H9 (cell line): ENCODE data around the gene YEATS2. TPM values are rescaled to one million over a fixed set of nuclear protein-coding genes. Genes with fewer than 3 reads are reported as not detected.

ENCODE experiments used
- DNase-seq: peaks from one replicate; pipeline ENCODE4 v3.0.0-alpha.2; 2017
- H2AFZ ChIP-seq: one replicate; pipeline ENCODE4 v1.6.1; 2013; ENCODE audit warnings: mild to moderate bottlenecking, low read length, control low read depth, moderate library complexity
- H2AK5ac ChIP-seq: 2 replicates; pipeline ENCODE4 v1.6.1; 2013; ENCODE audit warnings: low read length, control low read depth, mixed read lengths; ENCODE audit not compliant: insufficient read length
- H2BK120ac ChIP-seq: one replicate; pipeline ENCODE4 v1.6.1; 2013; ENCODE audit warnings: low read depth, mild to moderate bottlenecking, low read length, control low read depth, inconsistent platforms; ENCODE audit not compliant: poor library complexity, severe bottlenecking
- H2BK12ac ChIP-seq: 2 replicates; pipeline ENCODE4 v1.6.1; 2013; ENCODE audit warnings: low read length, control low read depth, mixed read lengths, low read depth; ENCODE audit not compliant: insufficient read length
- H2BK15ac ChIP-seq: 2 replicates; pipeline ENCODE4 v1.6.1; 2013; ENCODE audit warnings: low read depth, low read length, control low read depth
- H2BK20ac ChIP-seq: one replicate; pipeline ENCODE4 v1.6.1; 2013; ENCODE audit warnings: low read depth, mild to moderate bottlenecking, low read length, control low read depth, inconsistent platforms; ENCODE audit not compliant: poor library complexity, severe bottlenecking
- H2BK5ac ChIP-seq: 2 replicates; pipeline ENCODE4 v1.6.1; 2013; ENCODE audit warnings: low read length, control low read depth, mixed read lengths; ENCODE audit not compliant: insufficient read length
- H3K14ac ChIP-seq: 2 replicates; pipeline ENCODE4 v1.6.1; 2013; ENCODE audit warnings: low read length, control low read depth; ENCODE audit not compliant: insufficient read depth
- H3K18ac ChIP-seq: 2 replicates; pipeline ENCODE4 v1.6.1; 2013; ENCODE audit warnings: low read depth, mild to moderate bottlenecking, mixed read lengths, low read length, control low read depth; ENCODE audit not compliant: insufficient read length
- H3K23ac ChIP-seq: 2 replicates; pipeline ENCODE4 v1.6.1; 2013; ENCODE audit warnings: low read length, control low read depth, mixed read lengths, low read depth; ENCODE audit not compliant: insufficient read length
- H3K23me2 ChIP-seq: 2 replicates; pipeline ENCODE4 v1.6.1; 2013; ENCODE audit warnings: low read depth, mild to moderate bottlenecking, mixed read lengths, low read length, control low read depth; ENCODE audit not compliant: insufficient read length, poor library complexity, severe bottlenecking
- H3K27ac ChIP-seq: 2 replicates; pipeline ENCODE4 v1.5.1; 2013; ENCODE audit warnings: low read length, control low read depth, mixed read lengths, low read depth; ENCODE audit not compliant: insufficient read length
- H3K27me3 ChIP-seq: 2 replicates; pipeline ENCODE4 v1.6.1; 2013; ENCODE audit warnings: low read length, control low read depth, inconsistent platforms; ENCODE audit not compliant: insufficient read depth
- H3K4ac ChIP-seq: 2 replicates; pipeline ENCODE4 v1.6.1; 2013; ENCODE audit warnings: low read depth, mild to moderate bottlenecking, control low read depth, inconsistent platforms, low read length, moderate library complexity
- H3K4me1 ChIP-seq: 2 replicates; pipeline ENCODE4 v1.6.1; 2013; ENCODE audit warnings: low read length, control low read depth, inconsistent platforms; ENCODE audit not compliant: insufficient read depth
- H3K4me2 ChIP-seq: 2 replicates; pipeline ENCODE4 v1.6.1; 2013; ENCODE audit warnings: low read length, control low read depth, mixed read lengths; ENCODE audit not compliant: insufficient read length, insufficient read depth
- H3K56ac ChIP-seq: 2 replicates; pipeline ENCODE4 v1.6.1; 2013; ENCODE audit warnings: low read depth, mild to moderate bottlenecking, mixed read lengths, low read length, control low read depth; ENCODE audit not compliant: insufficient read length
- H3K79me1 ChIP-seq: 2 replicates; pipeline ENCODE4 v1.6.1; 2013; ENCODE audit warnings: low read depth, mild to moderate bottlenecking, moderate library complexity, low read length, control low read depth, inconsistent platforms; ENCODE audit not compliant: insufficient read depth, poor library complexity, severe bottlenecking
- H3K79me2 ChIP-seq: 2 replicates; pipeline ENCODE4 v1.6.1; 2013; ENCODE audit warnings: low read length, control low read depth, inconsistent platforms; ENCODE audit not compliant: insufficient read depth
- H3K9ac ChIP-seq: 2 replicates; pipeline ENCODE4 v1.6.1; 2013; ENCODE audit warnings: low read length, control low read depth, mixed read lengths; ENCODE audit not compliant: insufficient read length; ENCODE audit errors: extremely low read depth
- H3K9me3 ChIP-seq: one replicate; pipeline ENCODE4 v1.6.1; 2013; ENCODE audit warnings: low read depth, low read length, inconsistent platforms; ENCODE audit not compliant: control insufficient read depth
- H3T11ph ChIP-seq: one replicate; pipeline ENCODE4 v1.6.1; 2013; ENCODE audit warnings: mild to moderate bottlenecking, low read length, control low read depth, inconsistent platforms
- H4K20me1 ChIP-seq: one replicate; pipeline ENCODE4 v1.6.1; 2013; ENCODE audit not compliant: control insufficient read depth, insufficient read length, insufficient read depth
- H4K5ac ChIP-seq: 2 replicates; pipeline ENCODE4 v1.6.1; 2013; ENCODE audit warnings: low read depth, mild to moderate bottlenecking, mixed read lengths, low read length, control low read depth; ENCODE audit not compliant: insufficient read length
- H4K8ac ChIP-seq: replicated peaks from 2 replicates; pipeline ENCODE4 v1.6.1; 2013; ENCODE audit warnings: low read length, control low read depth, mixed read lengths, low read depth; ENCODE audit not compliant: insufficient read length
- H4K91ac ChIP-seq: 2 replicates; pipeline ENCODE4 v1.6.1; 2013; ENCODE audit warnings: low read depth, mild to moderate bottlenecking, moderate library complexity, mixed read lengths, low read length, control low read depth; ENCODE audit not compliant: insufficient read length
- H3K27ac Mint-ChIP-seq, 3 experiments: 2 replicates in 2 of 3; 3 replicates in 1 of 3; pipeline ENCODE4 v1.8.0; 2020 to 2021; ENCODE audit warnings: mixed read lengths in 3 of 3, mild to moderate bottlenecking in 1 of 3, moderate library complexity in 1 of 3
- H3K27me3 Mint-ChIP-seq: 2 replicates; pipeline ENCODE4 v1.8.0; 2021; ENCODE audit warnings: low read depth, mild to moderate bottlenecking, moderate library complexity, mixed read lengths
- H3K36me3 Mint-ChIP-seq, 3 experiments: 2 replicates in 2 of 3; 3 replicates in 1 of 3; pipeline ENCODE4 v1.8.0; 2020 to 2021; ENCODE audit warnings: low read depth in 3 of 3, mixed read lengths in 3 of 3; ENCODE audit not compliant: insufficient read depth in 1 of 3
- H3K4me1 Mint-ChIP-seq, 2 experiments: 2 replicates each; pipeline ENCODE4 v1.8.0; 2020; ENCODE audit warnings: mixed read lengths in 2 of 2
- H3K4me3 Mint-ChIP-seq, 2 experiments: 2 replicates in 1 of 2; 3 replicates in 1 of 2; pipeline ENCODE4 v1.8.0; 2020 to 2021; ENCODE audit warnings: mild to moderate bottlenecking in 2 of 2, mixed read lengths in 2 of 2, moderate library complexity in 1 of 2
- H3K9me3 Mint-ChIP-seq, 2 experiments: 2 replicates in 1 of 2; 3 replicates in 1 of 2; pipeline ENCODE4 v1.8.0; 2020; ENCODE audit warnings: mild to moderate bottlenecking in 2 of 2, mixed read lengths in 2 of 2, moderate library complexity in 1 of 2
- WGBS: extraction: QIAGEN DNeasy Blood & Tissue Kit; methylation state at CpG from one replicate; pipeline ENCODE4 v1.1.7; 2013; ENCODE audit warnings: missing lambda C conversion rate, low lambda C conversion rate, mixed read lengths; ENCODE audit not compliant: insufficient read length; ENCODE audit errors: extremely low coverage; 5-methylcytosine and 5-hydroxymethylcytosine counted together
- total RNA-seq: library from RNA; stranded (reverse); gene quantifications from 2 replicates; pipeline ENCODE4 v1.2.1, GENCODE V29; 2021
- TF ChIP-seq, protein P1 (sequence below): fragments of 200-600 bp; sonication (generic); conservative IDR thresholded peaks from 3 replicates; pipeline ENCODE4 v1.8.0; 2021; ENCODE audit warnings: antibody characterized with exemption, mild to moderate bottlenecking

The YEATS2 gene
- total RNA-seq, 1 experiment from 2014 or later, result 40.3 TPM

DNA sequence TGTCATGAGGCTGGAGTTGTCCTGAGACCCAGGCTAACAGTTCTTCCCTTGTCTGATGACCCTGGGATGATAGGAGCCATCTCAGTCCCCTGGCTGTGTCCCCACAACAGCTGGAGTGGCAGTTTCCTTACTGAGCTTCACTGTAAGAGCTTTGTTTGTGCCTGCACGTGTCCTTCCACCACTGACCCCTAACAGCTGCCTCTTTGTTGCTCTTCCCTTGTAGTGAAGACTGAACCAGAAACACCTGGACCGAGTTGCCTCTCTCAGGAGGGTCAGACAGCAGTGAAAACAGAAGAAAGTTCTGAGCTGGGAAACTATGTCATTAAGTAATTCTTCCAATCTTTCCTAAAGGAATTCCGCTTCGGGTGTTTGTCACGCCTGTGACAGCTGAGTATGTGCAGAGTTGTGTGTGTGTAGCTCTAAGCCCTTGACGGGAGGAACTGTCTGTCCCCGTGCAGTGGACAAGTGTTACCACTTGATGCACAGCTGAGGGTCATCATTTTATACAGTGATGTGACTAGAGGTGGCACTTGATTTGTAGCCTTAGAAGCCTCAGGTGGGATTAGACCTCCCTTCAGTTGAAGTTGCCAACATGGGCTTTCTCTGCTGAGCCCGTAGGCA is 102.8 kb downstream of the YEATS2 start:
- no peak for DNase-seq
- no peak overlapping the region for H3T11ph ChIP-seq
- Mint-ChIP-seq H3K4me3 (no peak overlapping the region), H3K9me3 (no peaks in the 10 kb centered on the region), H3K4me1 (no peaks in the 10 kb centered on the region), H3K36me3 (peaks cover 34 to 88% (median 81%) of the 10 kb centered on the region in 3 experiments), H3K27ac (peak overlapping the region in 1 of 3 experiments; percentile 77; a peak in 1 of 7 replicates), H3K27me3 (no peaks in the 10 kb centered on the region; the same call in 1 of the 2 replicates)
- WGBS, result no CpG with 5 or more reads among the region's 8 CpGs
- H3K9ac ChIP-seq, result no peak overlapping the region
- no peak overlapping the region for H4K91ac ChIP-seq
- no peak overlapping the region for H3K18ac ChIP-seq
- H3K79me1 ChIP-seq, result no peaks in the 10 kb centered on the region
- no peaks in the 10 kb centered on the region for H4K20me1 ChIP-seq
- no peak overlapping the region for H2BK15ac ChIP-seq
- no peaks in the 10 kb centered on the region for H3K79me2 ChIP-seq
- no peak overlapping the region for H3K27ac ChIP-seq
- H3K23me2 ChIP-seq, result no peaks in the 10 kb centered on the region
- H3K9me3 ChIP-seq, result no peaks in the 10 kb centered on the region
- H2BK5ac ChIP-seq, result no peak overlapping the region
- no peak overlapping the region for H3K23ac ChIP-seq
- H2BK12ac ChIP-seq, result no peak overlapping the region
- no peak overlapping the region for H2BK20ac ChIP-seq
- no peak overlapping the region for H4K8ac ChIP-seq
- no peak overlapping the region for H3K56ac ChIP-seq
- no peaks in the 10 kb centered on the region for H3K4me1 ChIP-seq
- no peak overlapping the region for H2AFZ ChIP-seq
- TF ChIP-seq, protein P1, sequence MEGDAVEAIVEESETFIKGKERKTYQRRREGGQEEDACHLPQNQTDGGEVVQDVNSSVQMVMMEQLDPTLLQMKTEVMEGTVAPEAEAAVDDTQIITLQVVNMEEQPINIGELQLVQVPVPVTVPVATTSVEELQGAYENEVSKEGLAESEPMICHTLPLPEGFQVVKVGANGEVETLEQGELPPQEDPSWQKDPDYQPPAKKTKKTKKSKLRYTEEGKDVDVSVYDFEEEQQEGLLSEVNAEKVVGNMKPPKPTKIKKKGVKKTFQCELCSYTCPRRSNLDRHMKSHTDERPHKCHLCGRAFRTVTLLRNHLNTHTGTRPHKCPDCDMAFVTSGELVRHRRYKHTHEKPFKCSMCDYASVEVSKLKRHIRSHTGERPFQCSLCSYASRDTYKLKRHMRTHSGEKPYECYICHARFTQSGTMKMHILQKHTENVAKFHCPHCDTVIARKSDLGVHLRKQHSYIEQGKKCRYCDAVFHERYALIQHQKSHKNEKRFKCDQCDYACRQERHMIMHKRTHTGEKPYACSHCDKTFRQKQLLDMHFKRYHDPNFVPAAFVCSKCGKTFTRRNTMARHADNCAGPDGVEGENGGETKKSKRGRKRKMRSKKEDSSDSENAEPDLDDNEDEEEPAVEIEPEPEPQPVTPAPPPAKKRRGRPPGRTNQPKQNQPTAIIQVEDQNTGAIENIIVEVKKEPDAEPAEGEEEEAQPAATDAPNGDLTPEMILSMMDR, result no peak
- H2AK5ac ChIP-seq, result no peak overlapping the region
- H3K14ac ChIP-seq, result no peak overlapping the region
- no peak overlapping the region for H3K4me2 ChIP-seq
- H4K5ac ChIP-seq, result no peak overlapping the region
- H2BK120ac ChIP-seq, result no peak overlapping the region
- no peak overlapping the region for H3K4ac ChIP-seq
- H3K27me3 ChIP-seq, result no peaks in the 10 kb centered on the region
